ENCODE data around the gene SPATS2.
"Not testable (repeated sequence)": the region's sequence is repeated elsewhere in the genome, so short reads cannot be mapped to it uniquely, and the experiment has no call there.

SPATS2 gene

DNA sequence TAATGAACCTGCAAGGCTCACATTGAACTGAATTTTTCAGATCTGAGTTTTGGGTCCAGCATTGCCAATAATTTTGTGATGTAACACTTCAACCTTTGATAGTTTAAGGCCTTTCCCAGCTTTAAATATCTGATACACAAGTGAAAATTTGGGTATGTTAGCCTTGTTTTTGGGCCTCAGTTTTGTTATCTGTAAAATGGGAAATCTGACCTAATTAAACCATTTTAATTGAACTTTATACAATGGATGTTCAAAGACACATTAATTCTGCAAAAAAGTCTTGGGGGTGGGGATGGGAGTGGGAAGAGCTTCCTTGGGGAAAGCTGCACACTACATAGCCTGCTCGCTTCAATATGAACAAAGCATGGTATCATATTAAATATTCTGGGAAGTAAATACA is 5.2 kb upstream of the SPATS2 start:
- H3K36me3 Mint-ChIP-seq = no peaks in the 10 kb centered on the region
- H3K9me3 Mint-ChIP-seq = no peaks in the 10 kb centered on the region
- no peak overlapping the region for H3K4me3 Mint-ChIP-seq
- H3K4me1 Mint-ChIP-seq = peaks cover 10% of the 10 kb centered on the region
- H3K27ac Mint-ChIP-seq = no peak overlapping the region
- peaks cover 7% of the 10 kb centered on the region for H3K27me3 Mint-ChIP-seq

DNA sequence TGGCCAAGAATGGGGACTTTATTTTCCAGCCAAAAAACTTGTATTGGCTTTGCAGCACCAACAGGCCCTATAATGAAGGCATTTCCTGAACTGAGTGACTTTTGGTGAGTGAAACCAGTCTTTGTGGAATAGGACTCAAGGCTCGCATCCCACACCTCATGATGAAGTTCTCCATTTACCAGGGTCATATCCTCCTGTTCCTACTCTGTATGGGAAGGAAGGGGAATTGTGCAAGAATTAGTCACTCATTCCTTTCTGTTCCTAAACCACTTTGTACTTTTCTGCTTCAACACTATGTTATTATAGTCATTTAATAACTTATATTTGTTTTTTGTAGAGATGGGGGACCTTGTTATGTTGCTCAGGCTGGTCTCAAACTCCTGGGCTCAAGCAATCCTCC is 2.3 kb upstream of the SPATS2 start:
- H3K27me3 Mint-ChIP-seq = peaks cover 2% of the 10 kb centered on the region
- H3K4me1 Mint-ChIP-seq = peaks cover 21% of the 10 kb centered on the region
- no peaks in the 10 kb centered on the region for H3K9me3 Mint-ChIP-seq
- H3K36me3 Mint-ChIP-seq = no peaks in the 10 kb centered on the region
- no peak overlapping the region for H3K27ac Mint-ChIP-seq
- no peak overlapping the region for H3K4me3 Mint-ChIP-seq

DNA sequence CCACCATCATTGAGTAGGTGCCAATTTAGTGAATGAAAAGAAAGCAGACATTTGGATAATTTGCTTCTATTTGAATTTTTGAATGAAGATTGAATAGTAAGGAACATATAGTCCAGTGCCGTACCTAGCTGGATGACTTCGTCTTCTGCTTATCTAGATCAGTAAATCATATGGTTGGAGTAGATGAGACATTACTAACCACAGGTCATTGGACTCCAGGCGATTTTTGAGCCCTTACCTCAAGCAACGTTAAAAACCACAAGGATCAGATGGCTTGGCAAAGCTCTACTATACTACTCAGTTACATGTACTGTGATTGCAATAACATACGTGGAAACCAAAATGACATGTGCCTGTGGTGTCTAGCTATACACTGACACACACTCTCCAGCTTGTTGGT is 1.7 kb upstream of the SPATS2 start:
- no peak overlapping the region for H3K27ac Mint-ChIP-seq
- H3K27me3 Mint-ChIP-seq = peaks cover 2% of the 10 kb centered on the region
- H3K4me3 Mint-ChIP-seq = peak overlapping the region; percentile 30
- no peaks in the 10 kb centered on the region for H3K36me3 Mint-ChIP-seq
- H3K9me3 Mint-ChIP-seq = no peaks in the 10 kb centered on the region
- peaks cover 21% of the 10 kb centered on the region for H3K4me1 Mint-ChIP-seq

DNA sequence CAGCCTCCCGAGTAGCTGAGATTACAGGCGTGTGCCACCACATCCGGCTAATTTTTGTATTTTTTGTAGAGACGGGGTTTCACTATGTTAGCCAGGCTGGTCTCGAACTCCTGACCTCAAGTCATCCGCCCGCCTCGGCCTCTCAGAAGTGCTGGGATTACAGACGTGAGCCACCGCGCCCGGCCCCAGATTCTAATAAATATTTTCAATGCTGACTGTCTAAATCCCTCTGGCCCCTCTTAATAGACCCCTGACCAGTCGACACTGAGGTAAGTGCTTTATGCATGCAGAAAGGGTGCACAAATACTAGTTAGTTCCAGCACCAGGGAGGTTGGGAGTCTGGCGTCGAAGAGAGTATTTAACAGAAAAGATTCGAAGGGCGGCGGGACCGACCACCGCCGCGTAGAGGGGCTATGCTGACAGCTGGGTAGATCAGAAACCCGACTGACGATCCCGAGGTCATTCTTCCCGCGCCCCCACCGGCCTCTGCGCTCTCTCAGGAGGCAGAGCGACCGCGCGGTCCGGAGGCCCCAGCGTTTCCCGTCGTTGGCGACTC is 1.1 kb upstream of the SPATS2 start:
- Mint-ChIP-seq H3K27me3 (no peaks in the 10 kb centered on the region), H3K4me3 (peak overlapping the region; percentile 89), H3K36me3 (no peaks in the 10 kb centered on the region), H3K4me1 (peaks cover 23% of the 10 kb centered on the region), H3K27ac (peak overlapping the region; percentile 96), H3K9me3 (no peaks in the 10 kb centered on the region)

DNA sequence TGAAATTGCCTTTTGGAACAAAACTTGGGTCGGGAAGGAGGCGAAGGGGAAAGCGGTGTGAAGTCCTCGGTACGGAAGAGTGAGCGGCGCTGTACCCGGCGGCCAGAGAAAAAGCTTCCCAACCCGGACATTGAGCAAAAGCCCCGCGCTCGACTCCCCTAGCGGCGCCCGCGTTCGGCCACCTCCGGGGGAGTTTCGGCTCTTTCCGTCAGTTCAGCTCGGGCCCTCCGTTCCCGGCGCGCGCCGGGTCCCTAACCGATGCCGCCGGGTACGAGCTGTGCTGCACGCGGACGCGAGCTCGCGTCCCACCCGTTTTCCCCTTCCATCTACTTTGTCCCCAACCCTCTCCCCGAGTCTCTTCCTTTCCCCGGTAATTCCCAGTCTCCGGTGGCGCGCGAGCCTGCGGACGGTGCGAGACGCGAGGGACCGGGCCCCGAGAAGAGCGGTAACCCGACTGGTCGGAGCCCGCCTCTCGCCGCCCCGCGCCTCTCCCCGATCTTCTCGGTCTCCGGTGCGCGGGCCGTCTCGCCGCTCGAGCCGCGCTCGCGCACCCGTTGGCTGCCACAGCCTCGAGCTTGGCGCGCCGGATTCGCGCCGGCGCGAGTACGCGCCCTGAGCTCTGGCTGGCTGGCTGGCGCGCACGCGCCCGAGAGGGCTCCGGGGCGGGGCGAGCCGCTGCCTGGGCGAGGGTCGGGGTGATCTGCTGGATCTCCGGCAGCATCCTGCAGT is 446 bp upstream of the SPATS2 start:
- H3K27ac Mint-ChIP-seq = peak overlapping the region; percentile 96

DNA sequence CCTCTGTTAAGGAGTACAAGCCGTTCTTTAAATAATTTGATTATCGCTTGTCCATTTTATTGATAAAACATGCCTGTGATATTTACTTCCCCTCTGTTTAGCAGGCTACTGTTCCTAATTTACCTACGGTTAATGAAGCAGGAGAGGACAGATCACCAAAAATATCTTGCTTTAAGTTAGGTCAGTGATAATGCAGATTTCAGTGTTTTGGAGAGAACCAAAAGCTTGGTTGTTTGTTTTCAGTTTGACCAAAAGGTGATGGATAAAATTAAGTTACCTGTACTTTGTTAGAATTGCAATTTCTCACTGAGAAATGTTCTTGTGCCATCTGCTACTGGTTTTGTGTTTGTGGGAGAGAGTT is 958 bp downstream of the SPATS2 start:
- Mint-ChIP-seq H3K27me3 (no peaks in the 10 kb centered on the region), H3K9me3 (no peaks in the 10 kb centered on the region), H3K36me3 (no peaks in the 10 kb centered on the region), H3K4me1 (peaks cover 25% of the 10 kb centered on the region), H3K4me3 (peak overlapping the region; percentile 89), H3K27ac (no peak overlapping the region)

More for the DNA sequence above, 446 bp upstream of the SPATS2 start:
- Mint-ChIP-seq H3K27me3 (no peaks in the 10 kb centered on the region), H3K4me1 (peaks cover 25% of the 10 kb centered on the region), H3K9me3 (no peaks in the 10 kb centered on the region), H3K4me3 (peak overlapping the region; percentile 89), H3K36me3 (no peaks in the 10 kb centered on the region)

DNA sequence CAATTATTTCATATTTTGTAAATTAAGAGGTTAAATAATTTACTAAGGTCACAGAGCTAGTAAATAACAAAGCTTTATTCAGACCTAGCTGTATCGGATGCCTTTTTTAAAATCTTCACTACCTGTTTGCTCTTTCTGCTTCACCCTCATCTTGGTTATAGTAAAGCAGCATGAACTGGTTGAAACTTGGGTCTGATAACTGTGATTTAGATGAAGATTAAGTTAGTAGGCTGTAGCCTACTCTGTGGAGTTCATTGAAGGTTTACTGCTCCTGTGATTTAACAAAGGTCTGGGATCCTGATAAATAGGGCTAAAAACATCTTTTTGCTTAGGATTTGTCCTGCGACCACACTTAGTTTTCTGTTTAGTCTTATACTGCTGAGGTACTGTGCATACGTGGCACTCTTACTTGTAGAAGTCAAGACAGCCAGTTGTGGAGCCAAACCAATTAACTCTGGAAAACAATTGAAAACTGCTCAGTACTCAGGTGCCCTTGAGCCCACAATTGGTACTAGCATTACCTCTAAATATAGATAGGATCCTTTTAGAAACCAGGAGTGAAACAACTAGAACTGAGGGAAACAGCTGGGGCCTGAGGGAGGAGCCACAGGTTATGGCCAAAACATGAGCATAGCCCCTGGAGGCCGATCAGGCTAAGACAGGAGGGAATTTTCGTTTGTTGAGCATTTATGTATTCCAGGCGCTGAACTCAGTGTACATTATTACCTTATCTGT is 2.3 kb downstream of the SPATS2 start:
- Mint-ChIP-seq H3K27me3 (no peaks in the 10 kb centered on the region), H3K4me3 (no peak overlapping the region), H3K9me3 (no peaks in the 10 kb centered on the region), H3K27ac (no peak overlapping the region), H3K4me1 (peaks cover 25% of the 10 kb centered on the region), H3K36me3 (no peaks in the 10 kb centered on the region)

DNA sequence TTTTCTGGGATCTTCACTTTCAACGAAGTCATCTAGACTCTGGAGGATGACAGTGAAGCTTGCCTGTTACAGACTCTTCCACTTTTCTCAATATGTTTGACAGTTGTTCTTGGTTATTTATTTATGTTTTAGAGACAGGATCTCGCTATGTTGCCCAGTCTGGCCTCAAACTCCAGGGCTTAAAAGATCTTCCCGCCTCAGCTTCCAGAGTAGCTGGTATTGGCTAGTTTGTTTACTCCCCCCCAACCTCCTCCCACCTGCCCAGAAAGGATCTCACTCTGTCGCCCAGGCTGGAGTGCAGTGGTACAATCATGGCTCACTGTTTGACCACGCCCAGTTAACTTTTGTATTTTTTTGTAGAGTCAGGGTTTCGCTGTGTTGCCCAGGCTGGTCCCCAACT is 3.3 kb downstream of the SPATS2 start:
- H3K27ac Mint-ChIP-seq = peak overlapping the region; percentile 43
- H3K27me3 Mint-ChIP-seq = no peaks in the 10 kb centered on the region
- no peaks in the 10 kb centered on the region for H3K36me3 Mint-ChIP-seq
- no peaks in the 10 kb centered on the region for H3K9me3 Mint-ChIP-seq
- peaks cover 25% of the 10 kb centered on the region for H3K4me1 Mint-ChIP-seq
- H3K4me3 Mint-ChIP-seq = no peak overlapping the region

DNA sequence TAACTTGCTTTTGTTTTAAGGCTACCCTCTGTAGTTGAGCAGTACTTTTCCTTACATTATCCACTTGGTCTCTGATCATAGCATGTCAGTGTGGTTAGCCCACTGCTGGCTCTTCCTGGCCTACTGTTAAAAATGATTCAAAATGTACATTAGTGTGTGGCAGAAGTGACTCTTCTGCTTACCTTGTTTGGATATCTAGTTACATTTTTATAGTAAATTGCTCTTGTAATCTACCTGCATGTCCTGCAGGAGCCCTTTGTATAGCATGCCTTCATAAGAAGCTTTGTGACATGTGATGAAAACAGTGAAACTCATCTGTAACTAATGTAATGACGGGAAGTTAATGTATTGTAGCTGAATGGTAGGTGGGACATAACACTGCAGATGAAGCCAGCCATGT is 8.1 kb downstream of the SPATS2 start:
- no peaks in the 10 kb centered on the region for H3K9me3 Mint-ChIP-seq
- no peak overlapping the region for H3K4me3 Mint-ChIP-seq
- H3K4me1 Mint-ChIP-seq = peaks cover 3% of the 10 kb centered on the region
- no peaks in the 10 kb centered on the region for H3K27me3 Mint-ChIP-seq
- H3K36me3 Mint-ChIP-seq = no peaks in the 10 kb centered on the region
- H3K27ac Mint-ChIP-seq = no peak overlapping the region

DNA sequence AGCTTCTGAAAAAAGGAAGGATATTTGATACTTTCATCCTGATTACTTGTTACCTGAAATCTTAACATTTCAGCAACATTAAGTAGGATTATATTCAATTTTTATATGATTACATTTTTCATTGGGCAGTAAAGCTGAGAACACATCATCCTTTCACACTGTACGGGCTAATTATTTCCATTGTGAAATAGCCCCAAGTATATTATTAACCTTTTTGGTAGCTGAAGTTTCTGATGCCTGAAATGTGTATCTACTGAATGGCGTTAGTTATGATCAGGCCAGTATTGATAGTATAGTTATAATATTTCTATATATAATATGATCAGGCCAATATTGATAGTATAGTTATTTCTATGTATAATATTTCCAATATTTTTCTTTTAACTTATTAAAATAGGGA is 10.1 kb downstream of the SPATS2 start:
- no peak overlapping the region for H3K27ac Mint-ChIP-seq
- H3K36me3 Mint-ChIP-seq = no peaks in the 10 kb centered on the region
- no peaks in the 10 kb centered on the region for H3K4me1 Mint-ChIP-seq
- no peaks in the 10 kb centered on the region for H3K27me3 Mint-ChIP-seq
- H3K4me3 Mint-ChIP-seq = no peak overlapping the region
- no peaks in the 10 kb centered on the region for H3K9me3 Mint-ChIP-seq

DNA sequence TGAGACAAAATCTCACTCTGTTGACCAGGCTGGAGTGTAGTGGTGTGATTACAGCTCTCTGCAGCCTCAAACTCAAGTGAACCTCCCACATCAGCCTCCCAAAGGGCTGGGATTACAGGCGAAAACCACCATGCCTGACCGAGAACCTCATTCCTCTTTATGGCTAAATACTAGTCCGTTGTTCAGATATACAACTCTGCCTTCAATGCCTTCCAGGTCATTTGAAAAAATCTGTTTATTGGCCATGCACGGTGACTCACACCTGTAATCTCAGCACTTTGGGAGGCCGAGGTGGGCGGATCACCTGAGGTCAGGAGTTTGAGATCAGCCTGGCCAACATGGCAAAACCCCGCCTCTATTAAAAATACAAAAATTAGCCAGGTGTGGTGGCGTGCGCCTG is 12.9 kb downstream of the SPATS2 start:
- not testable (repeated sequence) for H3K4me3 Mint-ChIP-seq, H3K36me3 Mint-ChIP-seq, H3K9me3 Mint-ChIP-seq, H3K27ac Mint-ChIP-seq, H3K4me1 Mint-ChIP-seq, H3K27me3 Mint-ChIP-seq

DNA sequence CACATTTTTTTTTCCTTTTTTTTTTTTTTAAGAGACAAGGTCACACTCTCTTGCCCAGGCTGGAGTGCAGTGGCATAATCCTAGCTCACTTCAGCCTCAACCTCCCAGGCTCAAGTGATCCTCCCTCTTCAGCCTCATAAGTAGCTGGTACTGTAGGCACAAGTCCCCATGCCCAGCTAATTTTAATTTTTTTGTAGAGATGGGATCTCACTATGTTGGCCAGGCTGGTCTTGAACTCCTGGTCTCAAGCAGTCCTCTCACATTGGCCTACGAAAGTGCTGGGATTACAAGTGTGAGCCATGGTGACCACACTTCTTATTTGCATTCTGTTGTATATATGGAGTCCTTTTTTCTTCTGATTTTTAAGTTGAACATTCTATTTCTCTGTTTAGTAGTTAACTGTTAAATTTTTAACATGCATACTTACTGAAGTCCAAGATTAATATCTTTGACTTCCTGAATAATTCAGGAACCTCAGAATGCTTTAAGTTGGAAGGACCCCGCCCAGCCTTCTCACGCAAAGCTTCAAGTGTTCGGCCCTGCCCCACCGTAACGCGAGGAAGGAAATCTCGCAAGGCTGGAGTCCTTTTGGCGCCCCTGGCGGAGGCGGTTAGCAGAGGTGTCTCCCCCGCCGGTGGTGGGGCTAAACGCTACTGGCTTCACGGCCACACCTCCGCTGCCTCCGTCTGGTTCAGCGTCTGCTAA is 21.6 kb downstream of the SPATS2 start:
- no peaks in the 10 kb centered on the region for H3K27me3 Mint-ChIP-seq
- peak overlapping the region; percentile 31 for H3K4me3 Mint-ChIP-seq
- no peaks in the 10 kb centered on the region for H3K4me1 Mint-ChIP-seq
- no peaks in the 10 kb centered on the region for H3K36me3 Mint-ChIP-seq
- H3K9me3 Mint-ChIP-seq = no peaks in the 10 kb centered on the region
- no peak overlapping the region for H3K27ac Mint-ChIP-seq

DNA sequence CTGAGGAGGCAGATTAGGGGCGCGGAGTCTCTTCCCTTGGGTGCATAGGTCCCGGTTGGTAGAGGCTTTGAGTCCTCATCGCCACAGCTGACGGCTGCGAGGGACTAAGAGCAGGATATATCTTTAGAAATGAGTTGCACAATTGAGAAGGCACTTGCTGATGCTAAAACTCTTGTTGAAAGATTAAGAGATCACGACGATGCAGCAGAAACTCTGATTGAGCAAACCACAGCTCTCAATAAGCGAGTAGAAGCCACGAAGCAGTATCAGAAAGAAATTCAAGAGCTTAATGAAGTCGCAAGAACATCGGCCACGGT is 22.1 kb downstream of the SPATS2 start:
- Mint-ChIP-seq H3K27ac (no peak overlapping the region), H3K4me1 (no peaks in the 10 kb centered on the region), H3K27me3 (no peaks in the 10 kb centered on the region), H3K9me3 (no peaks in the 10 kb centered on the region), H3K36me3 (no peaks in the 10 kb centered on the region), H3K4me3 (peak overlapping the region; percentile 31)

DNA sequence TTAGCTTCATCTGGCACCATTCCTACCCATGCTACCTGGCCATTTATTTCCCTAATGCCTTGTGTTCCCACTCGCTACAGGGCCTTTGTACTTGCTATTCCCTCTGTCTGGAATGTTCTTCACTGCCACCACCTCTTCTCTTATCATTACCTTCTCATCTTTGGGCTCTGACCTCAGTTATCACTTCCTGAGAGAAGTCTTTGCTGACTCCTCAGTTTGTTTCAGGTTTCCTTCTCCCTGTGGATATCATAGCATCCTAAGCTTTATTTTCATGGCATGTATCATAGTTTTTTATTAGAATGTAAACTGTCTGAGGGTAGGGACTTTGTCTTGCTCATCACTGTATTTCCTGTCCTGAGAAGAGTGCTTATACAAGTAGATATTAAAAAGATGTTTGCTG is 29.7 kb downstream of the SPATS2 start:
- no peak overlapping the region for H3K4me3 Mint-ChIP-seq
- peaks cover 4% of the 10 kb centered on the region for H3K36me3 Mint-ChIP-seq
- H3K9me3 Mint-ChIP-seq = no peaks in the 10 kb centered on the region
- H3K27me3 Mint-ChIP-seq = no peaks in the 10 kb centered on the region
- H3K27ac Mint-ChIP-seq = no peak overlapping the region
- H3K4me1 Mint-ChIP-seq = no peaks in the 10 kb centered on the region

DNA sequence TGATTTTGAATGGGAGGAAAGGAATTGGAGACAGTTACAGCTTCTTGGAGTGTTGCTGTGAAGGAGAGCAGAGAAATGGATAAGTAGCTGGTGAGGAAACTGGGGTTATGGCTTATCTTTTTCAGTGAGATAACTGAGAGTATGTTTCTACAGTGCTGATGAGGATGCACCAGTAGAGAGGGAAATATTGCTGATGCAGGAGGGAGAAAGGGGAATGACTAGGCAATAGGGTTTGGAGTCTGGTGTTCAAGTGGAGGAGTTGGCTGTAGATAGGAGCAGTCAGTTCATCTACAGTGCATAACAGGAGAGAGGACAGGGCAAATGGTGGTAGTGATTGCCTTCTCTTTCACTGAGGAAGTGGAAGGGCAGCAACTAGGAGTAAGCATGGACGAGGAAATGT is 33.0 kb downstream of the SPATS2 start:
- Mint-ChIP-seq H3K27ac (peak overlapping the region; percentile 10), H3K4me1 (peaks cover 16% of the 10 kb centered on the region), H3K9me3 (no peaks in the 10 kb centered on the region), H3K4me3 (no peak overlapping the region), H3K36me3 (peaks cover 4% of the 10 kb centered on the region), H3K27me3 (no peaks in the 10 kb centered on the region)

DNA sequence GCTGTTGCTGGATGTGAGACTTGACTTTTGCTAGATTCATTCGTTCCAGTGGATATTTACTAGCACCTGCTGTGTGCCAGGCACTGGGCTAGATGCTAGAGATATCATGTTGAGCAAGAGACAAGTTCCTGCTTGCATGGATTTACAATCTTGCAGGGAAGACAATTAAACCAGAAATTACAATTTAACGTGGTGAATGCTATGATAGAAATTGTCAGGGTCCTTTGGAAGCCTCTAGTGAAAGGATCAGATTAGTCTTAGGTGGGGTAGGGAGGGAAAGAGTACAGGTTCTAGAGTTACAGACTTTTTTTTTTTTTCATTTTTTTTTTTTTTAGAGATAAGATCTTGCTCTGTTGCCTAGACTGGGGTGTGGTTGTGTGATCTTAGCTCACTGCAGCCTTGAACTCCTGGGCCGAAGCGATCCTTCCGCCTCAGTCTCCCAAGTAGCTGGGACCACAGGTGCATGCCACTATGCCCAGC is 36.7 kb downstream of the SPATS2 start:
- Mint-ChIP-seq H3K4me1 (peaks cover 16% of the 10 kb centered on the region), H3K36me3 (peaks cover under 1% of the 10 kb centered on the region), H3K27me3 (no peaks in the 10 kb centered on the region), H3K27ac (no peak overlapping the region), H3K9me3 (no peaks in the 10 kb centered on the region), H3K4me3 (no peak overlapping the region)

All from activated naive CD4-positive, alpha-beta T cell treated with anti-CD3 and anti-CD28 coated beads, Interleukin-2, amount 50 U/mL, for 24 hours (primary cell).